Lung (tissue), 12 donors: ENCODE data around the gene DDI1. TPM values are rescaled to one million over a fixed set of nuclear protein-coding genes. Genes with fewer than 3 reads are reported as not detected.

ENCODE experiments used
- ATAC-seq: fragments of 200-7000 bp; cut with Tn5 transposase; one replicate; pipeline ENCODE4 v1.9.1; 2020; ENCODE audit warnings: moderate number of reproducible peaks; ENCODE audit not compliant: insufficient read depth, low FRiP score
- DNase-seq, 3 donors: peaks; one replicate each; pipeline ENCODE4 v3.0.0-alpha.2; 2013 to 2017
- H3K27ac ChIP-seq, 2 donors: one replicate each; pipeline ENCODE4 v1.5.1; 2013; ENCODE audit warnings: mild to moderate bottlenecking in 2 of 2, moderate library complexity in 2 of 2, control low read depth in 1 of 2, inconsistent platforms in 1 of 2, low read depth in 1 of 2, low read length in 1 of 2
- H3K27me3 ChIP-seq, 3 donors: one replicate each; pipeline ENCODE4 v1.5.1; 2013; ENCODE audit warnings: low read length in 2 of 3; ENCODE audit not compliant: control insufficient read depth in 3 of 3, insufficient read depth in 3 of 3
- H3K36me3 ChIP-seq, 4 donors: one replicate each; pipeline ENCODE4 v1.5.1; 2013; ENCODE audit warnings: low read length in 4 of 4, mild to moderate bottlenecking in 1 of 4, moderate library complexity in 1 of 4; ENCODE audit not compliant: control insufficient read depth in 4 of 4, insufficient read depth in 4 of 4
- H3K4me1 ChIP-seq, 5 donors: one replicate each; pipeline ENCODE4 v1.5.1; 2013; ENCODE audit warnings: low read length in 5 of 5, mild to moderate bottlenecking in 2 of 5, moderate library complexity in 1 of 5; ENCODE audit not compliant: control insufficient read depth in 5 of 5, insufficient read depth in 5 of 5
- H3K4me3 ChIP-seq: one replicate; pipeline ENCODE4 v1.5.1; 2013; ENCODE audit warnings: mild to moderate bottlenecking, control low read depth, moderate library complexity
- H3K9ac ChIP-seq, 2 donors: one replicate each; pipeline ENCODE4 v1.5.1; 2013; ENCODE audit warnings: low read length in 2 of 2, control low read depth in 1 of 2; ENCODE audit not compliant: insufficient read depth in 1 of 2
- H3K9me3 ChIP-seq, 4 donors: one replicate each; pipeline ENCODE4 v1.5.1; 2013; ENCODE audit warnings: low read length in 3 of 4, mild to moderate bottlenecking in 1 of 4, moderate library complexity in 1 of 4; ENCODE audit not compliant: control insufficient read depth in 4 of 4, insufficient read depth in 3 of 4
- CTCF ChIP-seq: IDR thresholded peaks from 2 replicates; pipeline ENCODE4 v1.5.1; 2012; ENCODE audit warnings: mild to moderate bottlenecking; ENCODE audit errors: control extremely low read depth, extremely low read depth
- whole genome bisulfite sequencing, 2 donors: extraction: QIAGEN DNeasy Blood & Tissue Kit; methylation state at CpG; one replicate each; pipeline ENCODE4 v1.1.7; 2013; 5-methylcytosine and 5-hydroxymethylcytosine counted together
- polyA plus RNA-seq, 2 donors: library from polyadenylated mRNA; stranded (reverse); fragments of 200-250 nt; gene quantifications; one replicate each; pipeline ENCODE4 v1.2.1, GENCODE V29; 2013
- total RNA-seq, 2 donors: library from RNA; depleted of rRNA in 1 of 2; stranded (reverse); fragments of >200 nt in 1 of 2; gene quantifications; one replicate each; pipeline ENCODE4 v1.2.1, GENCODE V29; 2014 to 2021
- donor health status: control.
- donor health status: control.
- donor health status: Bipolar disorder and iron deficiency.
- donor health status: healthy.
- donor health status: DM: yes; HTN: yes; CAD: no.

The DDI1 gene
- total and polyA plus RNA-seq, 4 donors = not detected

- no peak for TF ChIP-seq CTCF
- no peaks in the 10 kb centered on the region for H3K27me3 ChIP-seq
- 65 to 76% methylated on average over 3 of the region's 3 CpGs for WGBS, 2 donors
- DNase-seq (no peak), ATAC-seq (no peak)
- peaks cover 0 to under 1% (median 0%) of the 10 kb centered on the region in 5 donors for H3K4me1 ChIP-seq
- no peak overlapping the region for H3K4me3 ChIP-seq
- H3K27ac ChIP-seq = no peak overlapping the region
- H3K36me3 ChIP-seq = no peaks in the 10 kb centered on the region
- no peaks in the 10 kb centered on the region for H3K9me3 ChIP-seq
- H3K9ac ChIP-seq = no peak overlapping the region
Measured at GRCh38 chr11:104028476-104029263, 7.8 kb upstream of the DDI1 start.

- TF ChIP-seq CTCF = no peak
- Histone ChIP-seq H3K4me1 (peaks cover 0 to 6% (median 0%) of the 10 kb centered on the region in 5 donors), H3K27me3 (no peaks in the 10 kb centered on the region), H3K9ac (no peak overlapping the region), H3K9me3 (peaks cover 0 to 3% (median 0%) of the 10 kb centered on the region in 4 donors), H3K27ac (no peak overlapping the region), H3K36me3 (no peaks in the 10 kb centered on the region), H3K4me3 (no peak overlapping the region)
- DNase-seq = peak in 2 of 3 donors; percentile 27 to 28
- no peak for ATAC-seq
Measured at GRCh38 chr11:104033134-104033533, 3.3 kb upstream of the DDI1 start.

GRCh38 chr11:104033561-104033960 is 2.9 kb upstream of the DDI1 start:
- no peaks in the 10 kb centered on the region for H3K27me3 ChIP-seq
- no peak overlapping the region for H3K4me3 ChIP-seq
- peaks cover 0 to 3% (median 0%) of the 10 kb centered on the region in 4 donors for H3K9me3 ChIP-seq
- TF ChIP-seq CTCF = no peak
- no peak overlapping the region for H3K9ac ChIP-seq
- no peaks in the 10 kb centered on the region for H3K36me3 ChIP-seq
- no peak overlapping the region for H3K27ac ChIP-seq
- ATAC-seq (no peak), DNase-seq (no peak)
- peaks cover 0 to 6% (median 0%) of the 10 kb centered on the region in 5 donors for H3K4me1 ChIP-seq
- 90 to 93% methylated on average over 1 of the region's 1 CpG for WGBS, 2 donors

DNA sequence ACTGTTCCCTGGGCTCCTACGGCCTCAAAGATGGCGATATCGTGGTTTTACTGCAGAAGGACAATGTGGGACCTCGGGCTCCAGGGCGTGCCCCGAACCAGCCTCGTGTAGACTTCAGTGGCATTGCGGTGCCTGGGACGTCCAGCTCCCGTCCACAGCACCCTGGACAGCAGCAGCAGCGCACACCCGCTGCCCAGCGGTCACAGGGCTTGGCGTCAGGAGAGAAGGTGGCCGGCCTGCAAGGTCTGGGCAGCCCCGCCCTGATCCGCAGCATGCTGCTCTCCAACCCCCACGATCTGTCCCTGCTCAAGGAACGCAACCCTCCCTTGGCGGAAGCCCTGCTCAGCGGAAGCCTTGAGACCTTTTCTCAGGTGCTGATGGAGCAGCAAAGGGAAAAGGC is 555 bp downstream of the DDI1 start:
- H3K9ac ChIP-seq = no peak overlapping the region
- DNase-seq (no peak), ATAC-seq (no peak)
- no peaks in the 10 kb centered on the region for H3K36me3 ChIP-seq
- no peaks in the 10 kb centered on the region for H3K27me3 ChIP-seq
- peaks cover 0 to 6% (median 0%) of the 10 kb centered on the region in 5 donors for H3K4me1 ChIP-seq
- TF ChIP-seq CTCF = no peak
- no peak overlapping the region for H3K27ac ChIP-seq
- H3K4me3 ChIP-seq = no peak overlapping the region
- 94 to 96% methylated on average over 21 of the region's 21 CpGs for WGBS, 2 donors
- H3K9me3 ChIP-seq = peaks cover 0 to 3% (median 0%) of the 10 kb centered on the region in 4 donors
